ENCODE results near the gene NFE2L1.
"Not testable (repeated sequence)": the region's sequence is repeated elsewhere in the genome, so short reads cannot be mapped to it uniquely, and the experiment has no call there.

NFE2L1 gene

DNA sequence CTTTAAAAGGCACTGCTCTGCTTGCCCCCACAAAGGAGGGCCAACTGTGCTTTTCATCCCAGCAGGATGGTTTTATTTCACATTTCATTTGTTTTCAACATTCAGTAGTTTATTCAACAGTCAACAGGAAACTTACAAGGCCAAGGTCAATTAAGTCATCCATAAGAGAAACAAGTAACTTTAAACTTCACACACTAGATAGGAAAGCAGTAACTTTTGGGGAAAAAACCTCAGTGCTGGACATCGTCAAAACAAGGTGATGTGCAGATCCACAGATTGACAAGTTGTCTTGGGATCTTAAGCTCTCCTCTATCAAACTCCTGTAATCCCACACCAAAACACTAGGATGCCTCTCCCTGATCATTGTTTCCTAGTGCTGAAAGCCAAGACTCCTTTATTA is 18.5 kb downstream of the NFE2L1 start:
- H3K4me3 ChIP-seq (ENCODE audit: low read depth, low read length): no peak overlapping the region

GRCh38 chr17:48067245-48067644 is 19.1 kb downstream of the NFE2L1 start:
- no peak overlapping the region for H3K4me3 ChIP-seq (ENCODE audit: low read depth, low read length)

GRCh38 chr17:48067808-48068207 is 19.6 kb downstream of the NFE2L1 start:
- H3K4me3 ChIP-seq (ENCODE audit: low read depth, low read length): not testable (repeated sequence)

DNA sequence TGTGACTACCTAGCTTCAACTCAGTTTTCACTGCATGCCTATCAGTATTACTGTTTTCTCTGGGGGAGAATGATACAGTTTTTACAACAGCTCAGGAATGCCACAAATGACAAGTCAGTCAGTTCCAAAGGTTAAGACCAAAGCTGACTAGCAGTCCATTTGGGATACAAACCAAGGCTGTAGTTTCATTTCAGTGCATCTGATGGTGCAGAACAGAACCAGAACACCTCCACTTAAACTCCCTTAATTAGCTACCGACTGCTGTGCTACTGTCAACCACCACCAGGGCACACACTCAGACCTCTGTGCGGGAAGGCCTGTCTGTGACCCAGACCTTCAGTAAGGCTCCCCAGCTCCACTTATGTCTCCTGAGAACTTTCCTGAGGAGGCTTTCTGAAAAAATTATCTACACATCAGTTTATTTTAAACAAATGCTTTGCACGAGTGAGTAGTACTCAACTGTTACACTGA is 20.4 kb downstream of the NFE2L1 start:
- no peak overlapping the region for H3K4me3 ChIP-seq (ENCODE audit: low read depth, low read length)

GRCh38 chr17:48070195-48070594 is 22.0 kb downstream of the NFE2L1 start:
- no peak overlapping the region for H3K4me3 ChIP-seq (ENCODE audit: low read depth, low read length)

- H3K4me3 ChIP-seq (ENCODE audit: low read depth, low read length): no peak overlapping the region
Observed at GRCh38 chr17:48071654-48072053, 23.5 kb downstream of the NFE2L1 start.

GRCh38 chr17:48072811-48073210 is 24.7 kb downstream of the NFE2L1 start:
- H3K4me3 ChIP-seq (ENCODE audit: low read depth, low read length): not testable (repeated sequence)

GRCh38 chr17:48073566-48074094 is 25.5 kb downstream of the NFE2L1 start:
- not testable (repeated sequence) for H3K4me3 ChIP-seq (ENCODE audit: low read depth, low read length)

DNA sequence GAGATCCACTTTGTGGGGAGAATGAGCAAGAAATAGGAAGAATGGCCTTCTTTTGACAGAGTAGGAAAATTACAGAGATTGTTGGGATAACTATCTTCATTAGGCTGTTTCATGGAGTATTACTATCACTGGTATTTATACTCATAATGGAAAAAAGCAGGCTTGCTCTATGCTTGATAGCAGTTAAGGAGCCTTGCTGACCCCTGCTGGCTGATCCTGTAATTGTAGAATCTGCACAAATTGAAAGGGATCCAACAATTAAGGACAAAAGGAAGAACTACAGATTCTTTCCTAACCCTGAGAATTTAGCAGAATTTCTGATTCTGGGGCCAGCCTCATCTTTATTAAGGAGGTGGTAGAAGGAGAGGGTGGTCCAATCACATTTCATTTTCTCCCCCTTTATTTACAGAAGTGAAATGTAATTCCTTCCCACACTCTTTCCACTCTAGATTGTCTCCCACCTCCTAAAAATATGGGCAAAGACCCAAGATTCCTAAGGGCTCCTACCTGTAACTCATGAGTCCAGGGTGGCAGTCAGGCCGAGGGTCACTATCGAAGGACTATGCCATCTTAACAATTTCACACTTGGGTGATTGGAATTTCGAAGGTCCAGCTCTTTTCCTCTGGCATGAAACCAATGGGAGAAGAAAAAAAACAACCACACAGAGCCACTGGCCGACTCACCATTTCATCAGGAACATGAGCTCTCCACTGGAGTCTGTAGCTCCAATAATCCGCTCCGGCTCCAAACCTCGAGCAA is 26.3 kb downstream of the NFE2L1 start:
- H3K4me3 ChIP-seq (ENCODE audit: low read depth, low read length): no peak overlapping the region

GRCh38 chr17:48077152-48077551 is 29.0 kb downstream of the NFE2L1 start:
- not testable (repeated sequence) for H3K4me3 ChIP-seq (ENCODE audit: low read depth, low read length)

- H3K4me3 ChIP-seq (ENCODE audit: low read depth, low read length): no peak overlapping the region
Observed at GRCh38 chr17:48081858-48082257, 33.7 kb downstream of the NFE2L1 start.

DNA sequence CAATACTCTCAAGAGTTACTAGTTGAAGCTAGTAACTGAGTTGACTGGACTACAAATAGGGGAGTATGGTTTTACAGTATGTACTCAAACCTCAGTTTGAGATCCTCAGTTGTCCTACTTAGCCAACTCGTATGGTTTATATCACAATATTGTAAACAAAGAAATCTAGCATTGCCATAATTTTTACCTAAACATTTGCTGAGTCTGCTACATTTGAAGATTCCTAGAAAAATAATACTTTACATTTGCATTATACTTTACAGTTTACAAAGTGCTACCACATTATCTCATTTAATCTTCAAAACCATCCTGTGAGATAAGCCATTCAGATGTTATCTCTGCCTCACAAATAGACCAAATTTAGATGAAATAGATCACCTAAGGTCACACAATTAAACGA is 36.8 kb downstream of the NFE2L1 start:
- H3K4me3 ChIP-seq (ENCODE audit: low read depth, low read length): no peak overlapping the region

DNA sequence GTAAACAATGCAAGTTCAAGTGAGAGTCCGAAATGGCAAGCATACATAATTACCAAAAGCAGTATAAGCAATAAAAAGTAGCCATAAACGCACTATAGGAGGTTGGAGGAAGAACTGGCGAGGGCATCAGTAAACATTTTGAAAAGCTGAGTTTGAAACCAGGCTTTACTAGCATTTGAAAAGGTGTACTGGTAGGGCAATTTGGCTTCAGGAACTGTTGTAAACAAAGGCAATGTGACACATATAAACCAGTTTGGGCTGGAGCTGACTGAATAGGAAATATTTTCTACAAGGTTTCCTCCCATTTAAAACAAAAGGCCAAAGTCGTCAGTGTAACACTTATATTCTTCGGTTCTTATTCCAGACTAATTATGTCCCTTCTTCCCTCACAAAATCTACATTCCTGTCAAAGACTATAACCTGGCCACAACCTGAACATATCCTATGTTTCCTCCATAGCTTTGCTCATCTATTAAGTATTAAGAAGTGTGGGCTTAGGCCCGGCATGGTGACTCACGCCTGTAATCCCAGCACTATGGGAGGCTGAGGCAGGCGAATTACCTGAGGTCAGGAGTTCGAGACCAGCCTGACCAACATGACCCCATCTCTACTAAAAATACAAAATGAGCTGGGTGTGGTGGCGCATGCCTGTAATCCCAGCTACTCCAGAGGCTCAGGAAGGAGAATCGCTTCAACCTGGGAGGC is 45.3 kb downstream of the NFE2L1 start:
- no peak overlapping the region for H3K4me3 ChIP-seq (ENCODE audit: low read depth, low read length)

DNA sequence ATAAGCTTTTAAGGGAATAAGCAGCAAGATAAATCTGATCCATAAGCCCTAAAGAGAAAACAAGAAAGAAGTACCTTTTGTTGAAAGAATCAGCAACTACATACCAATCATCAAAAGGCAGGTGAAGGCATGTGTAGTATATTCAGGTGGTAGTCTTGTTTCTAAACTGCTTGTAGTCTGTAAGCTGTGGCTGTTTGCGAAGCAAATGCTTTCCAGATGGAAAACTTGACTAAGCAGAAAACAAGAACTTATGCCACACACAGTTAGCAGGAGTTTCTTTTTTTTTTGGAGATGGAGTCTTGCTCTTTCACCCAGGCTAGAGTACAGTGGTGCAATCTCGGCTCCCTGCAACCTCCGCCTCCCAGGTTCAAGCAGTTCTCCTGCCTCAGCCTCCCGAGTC is 47.5 kb downstream of the NFE2L1 start:
- H3K4me3 ChIP-seq (ENCODE audit: low read depth, low read length): no peak overlapping the region

DNA sequence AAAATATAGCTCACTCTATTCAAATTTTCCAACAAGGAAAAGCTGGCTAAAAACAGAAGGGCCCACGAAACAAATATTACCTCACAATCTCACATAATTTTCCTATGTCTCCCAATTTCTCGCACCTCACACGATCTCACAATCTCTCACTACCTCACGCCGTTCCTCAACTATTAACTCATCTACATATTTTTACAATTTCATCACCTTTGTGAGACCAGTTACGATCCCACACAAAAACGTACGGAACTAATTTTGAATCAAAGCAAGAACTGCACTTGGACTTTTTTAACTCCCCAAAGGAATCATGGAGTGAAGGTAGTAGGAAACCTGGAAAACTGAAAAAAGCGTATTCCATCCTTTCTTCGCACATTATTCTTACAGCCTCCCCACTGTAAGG is 52.0 kb downstream of the NFE2L1 start:
- peak overlapping the region; percentile 83 for H3K4me3 ChIP-seq (ENCODE audit: low read depth, low read length)

GRCh38 chr17:48100591-48101011 is 52.4 kb downstream of the NFE2L1 start:
- peak overlapping the region; percentile 83 for H3K4me3 ChIP-seq (ENCODE audit: low read depth, low read length)

DNA sequence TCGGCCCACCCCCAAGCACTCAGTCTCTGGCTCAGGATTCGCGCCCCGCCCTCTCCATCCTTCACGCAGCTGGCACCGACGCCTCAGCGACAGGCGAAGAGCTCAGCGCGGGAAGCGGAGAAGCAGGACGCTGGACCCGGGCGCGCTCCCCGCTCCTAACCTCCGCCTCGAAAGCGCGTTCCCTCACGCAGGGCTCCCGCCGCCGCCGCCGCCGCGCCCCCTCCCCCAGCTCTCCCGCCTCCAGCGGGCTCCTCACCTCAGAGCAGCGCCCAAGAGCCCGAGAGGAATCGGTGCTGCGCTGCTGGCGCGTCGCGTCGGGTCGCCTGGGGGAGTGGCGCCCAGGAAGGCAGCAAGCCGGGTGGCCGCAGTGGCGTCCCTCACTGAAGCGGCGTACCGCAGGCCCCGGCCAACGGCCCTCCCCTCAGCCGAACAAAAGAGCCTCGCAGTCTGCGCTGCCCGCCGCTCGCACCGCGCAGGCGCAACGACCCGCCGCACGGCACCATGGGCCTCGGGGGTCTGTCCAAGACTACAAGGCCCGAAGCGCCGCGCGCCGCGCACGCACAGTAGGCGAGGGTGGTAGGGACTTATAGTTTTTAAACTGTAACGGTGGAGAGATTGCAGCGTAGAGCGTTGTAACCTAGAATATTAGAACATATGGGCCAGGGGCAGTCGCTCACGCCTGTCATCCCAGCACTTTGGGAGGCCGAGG is 53.0 kb downstream of the NFE2L1 start, which contains the start of gene CBX1:
Gene CBX1 (minus strand): TSS at position 467 of the 709 bp plus-strand sequence. CDS start 24,474 bp downstream, outside the sequence.
- H3K4me3 ChIP-seq (ENCODE audit: low read depth, low read length): peak within 1 kb of the TSS; percentile 83

DNA sequence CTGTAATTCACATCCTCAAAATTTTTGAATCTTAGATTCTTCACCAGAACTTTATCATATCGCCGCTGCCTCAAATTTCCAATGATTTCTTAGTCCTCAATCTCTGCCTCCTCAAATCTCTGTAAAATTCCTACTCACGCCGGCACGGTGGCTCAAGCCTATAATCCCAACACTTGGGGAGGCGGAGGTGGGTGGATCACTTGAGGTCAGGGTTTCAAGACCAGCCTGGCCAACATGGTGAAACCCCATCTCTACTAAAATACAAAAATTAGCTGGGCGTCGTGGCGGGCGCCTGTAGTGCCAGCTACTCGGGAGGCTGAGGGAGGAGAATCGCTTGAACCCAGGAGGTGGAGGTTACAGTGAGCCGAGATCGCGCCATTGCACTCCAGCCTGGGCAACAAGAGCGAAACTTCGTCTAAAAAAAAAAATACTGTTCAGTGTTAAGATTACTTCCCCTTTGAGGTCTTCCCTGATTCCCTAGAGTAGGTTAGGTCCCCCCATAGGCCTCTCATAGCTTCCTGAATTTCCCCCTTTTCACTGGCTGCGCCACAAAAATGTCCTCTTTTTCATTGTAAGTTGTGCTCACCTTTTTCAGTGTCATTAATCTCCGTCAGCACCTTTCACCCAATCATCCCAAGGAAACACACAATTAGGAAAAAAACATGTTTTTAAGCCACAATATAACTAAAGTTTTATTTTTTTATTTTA is 54.0 kb downstream of the NFE2L1 start:
- H3K4me3 ChIP-seq (ENCODE audit: low read depth, low read length): no peak overlapping the region

DNA sequence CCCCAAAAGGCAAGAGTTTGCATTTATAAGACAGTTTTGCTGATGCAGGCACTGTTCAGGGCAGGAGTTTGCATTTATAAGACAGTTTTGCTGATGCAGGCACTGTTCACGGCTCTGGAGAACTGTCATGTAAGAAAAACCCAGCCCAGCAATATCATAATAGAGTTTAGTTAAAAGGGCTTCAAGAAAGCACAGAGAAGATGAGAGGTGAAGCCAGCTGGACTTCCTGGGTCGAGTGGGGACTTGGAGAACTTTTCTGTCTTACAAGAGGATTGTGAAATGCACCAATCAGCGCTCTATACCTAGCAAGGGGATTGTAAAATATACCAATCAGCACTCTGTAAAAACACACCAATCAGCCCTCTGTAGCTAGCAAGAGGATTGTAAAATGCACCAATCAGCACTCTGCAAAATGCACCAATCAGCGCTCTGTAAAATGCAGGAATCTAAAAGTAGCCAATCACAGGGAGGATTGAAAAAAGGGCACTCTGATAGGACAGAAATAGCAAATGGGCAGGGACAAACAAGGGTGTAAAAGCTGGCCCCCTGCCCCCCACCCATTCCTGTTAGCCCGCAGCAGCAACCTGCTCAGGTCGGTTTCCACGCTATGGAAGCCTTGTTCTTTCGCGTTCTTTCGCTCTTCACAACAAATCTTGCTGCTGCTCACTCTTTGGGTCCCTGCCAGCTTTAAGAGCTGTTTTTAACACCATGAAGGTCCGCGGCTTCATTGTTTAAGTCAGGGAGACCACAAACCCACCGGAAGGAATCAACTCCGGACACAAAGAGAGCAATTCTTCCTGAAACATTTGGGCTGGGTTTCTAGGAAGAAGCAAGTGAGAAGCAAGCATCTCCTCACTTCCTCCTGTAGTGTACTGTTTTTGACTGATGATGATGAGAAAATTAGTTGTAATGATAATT is 54.9 kb downstream of the NFE2L1 start:
- no peak overlapping the region for H3K4me3 ChIP-seq (ENCODE audit: low read depth, low read length)

GRCh38 chr17:48104440-48104839 is 56.3 kb downstream of the NFE2L1 start:
- H3K4me3 ChIP-seq (ENCODE audit: low read depth, low read length): no peak overlapping the region
